Thoracic aorta (tissue), 2 donors: ENCODE results near the gene METTL15. TPM values are rescaled to one million over a fixed set of nuclear protein-coding genes. Genes with fewer than 3 reads are reported as not detected.
"Not testable (repeated sequence)": the region's sequence is repeated elsewhere in the genome, so short reads cannot be mapped to it uniquely, and the experiment has no call there.

ENCODE experiments used
- ATAC-seq: fragments of 150-250 bp; one replicate; pipeline ENCODE4 v1.8.0; 2017; ENCODE audit warnings: low read depth; ENCODE audit not compliant: insufficient number of reproducible peaks, low FRiP score
- DNase-seq: peaks from one replicate; pipeline ENCODE4 v3.0.0-alpha.2; 2020; ENCODE audit warnings: low spot score
- H3K27ac ChIP-seq, 2 donors: fragments of 200-600 bp; sonication (generic); 1 replicate in 1 of 2; 2 replicates in 1 of 2; pipeline ENCODE4 v1.5.1; 2016; ENCODE audit warnings: mild to moderate bottlenecking in 2 of 2, moderate library complexity in 2 of 2
- H3K27me3 ChIP-seq: fragments of 200-600 bp; sonication (generic); replicated peaks from 2 replicates; pipeline ENCODE4 v1.6.0; 2016; ENCODE audit warnings: mild to moderate bottlenecking; ENCODE audit not compliant: insufficient read depth
- H3K36me3 ChIP-seq: fragments of 200-600 bp; sonication (generic); one replicate; pipeline ENCODE4 v1.5.1; 2016
- H3K4me1 ChIP-seq, 2 donors: fragments of 200-600 bp; sonication (generic); 1 replicate in 1 of 2; 2 replicates in 1 of 2; pipeline versions ENCODE4 v1.5.1 to v1.6.0; 2016; ENCODE audit warnings: low read depth in 2 of 2, mild to moderate bottlenecking in 1 of 2; ENCODE audit not compliant: control insufficient read depth in 1 of 2
- H3K4me3 ChIP-seq: fragments of 200-600 bp; sonication (generic); 2 replicates; pipeline ENCODE4 v1.5.1; 2016; ENCODE audit warnings: mild to moderate bottlenecking
- H3K9me3 ChIP-seq: fragments of 200-600 bp; sonication (generic); 2 replicates; pipeline ENCODE4 v1.5.1; 2016
- total RNA-seq, 2 donors: library from RNA; depleted of rRNA; stranded (reverse); fragments of >200 nt; gene quantifications; one replicate each; pipeline versions ENCODE4 v1.1.0 to v1.2.3, GENCODE V29; 2016
- TF ChIP-seq, protein P1 (sequence below): fragments of 200-600 bp; sonication (generic); IDR thresholded peaks from one replicate; pipeline ENCODE4 v1.5.1; 2019; ENCODE audit warnings: antibody characterized with exemption

Gene METTL15
- total RNA-seq, 2 donors from 2014 or later, result 7.6 to 12.1 TPM

DNA sequence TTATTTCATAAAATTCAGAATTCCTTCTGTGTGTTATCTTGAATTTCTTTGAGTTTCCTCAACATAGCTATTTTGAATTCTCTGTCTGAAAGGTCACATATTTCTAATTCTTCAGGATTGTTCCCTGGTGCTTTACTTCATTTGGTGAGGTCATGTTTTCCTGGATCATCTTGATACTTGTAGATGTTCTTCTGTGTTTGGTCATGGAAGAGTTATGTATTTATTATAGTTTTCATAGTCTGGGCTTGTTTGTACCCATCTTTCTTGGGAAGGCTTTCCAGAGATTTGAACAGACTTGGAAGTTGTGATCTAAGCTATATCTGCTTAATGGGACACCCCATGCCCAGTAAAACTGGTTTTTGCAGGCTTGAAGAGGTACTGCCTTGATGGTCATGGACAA, 149.6 kb downstream of the METTL15 start:
- peaks cover 10% of the 10 kb centered on the region for H3K9me3 ChIP-seq
- ATAC-seq, result no peak
- TF ChIP-seq, protein P1, sequence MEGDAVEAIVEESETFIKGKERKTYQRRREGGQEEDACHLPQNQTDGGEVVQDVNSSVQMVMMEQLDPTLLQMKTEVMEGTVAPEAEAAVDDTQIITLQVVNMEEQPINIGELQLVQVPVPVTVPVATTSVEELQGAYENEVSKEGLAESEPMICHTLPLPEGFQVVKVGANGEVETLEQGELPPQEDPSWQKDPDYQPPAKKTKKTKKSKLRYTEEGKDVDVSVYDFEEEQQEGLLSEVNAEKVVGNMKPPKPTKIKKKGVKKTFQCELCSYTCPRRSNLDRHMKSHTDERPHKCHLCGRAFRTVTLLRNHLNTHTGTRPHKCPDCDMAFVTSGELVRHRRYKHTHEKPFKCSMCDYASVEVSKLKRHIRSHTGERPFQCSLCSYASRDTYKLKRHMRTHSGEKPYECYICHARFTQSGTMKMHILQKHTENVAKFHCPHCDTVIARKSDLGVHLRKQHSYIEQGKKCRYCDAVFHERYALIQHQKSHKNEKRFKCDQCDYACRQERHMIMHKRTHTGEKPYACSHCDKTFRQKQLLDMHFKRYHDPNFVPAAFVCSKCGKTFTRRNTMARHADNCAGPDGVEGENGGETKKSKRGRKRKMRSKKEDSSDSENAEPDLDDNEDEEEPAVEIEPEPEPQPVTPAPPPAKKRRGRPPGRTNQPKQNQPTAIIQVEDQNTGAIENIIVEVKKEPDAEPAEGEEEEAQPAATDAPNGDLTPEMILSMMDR, result no peak

GRCh38 chr11:28259177-28259843, 151.1 kb downstream of the METTL15 start:
- no peak overlapping the region for H3K4me3 ChIP-seq
- H3K4me1 ChIP-seq, result no peaks in the 10 kb centered on the region
- no peaks in the 10 kb centered on the region for H3K27me3 ChIP-seq
- peaks cover 10% of the 10 kb centered on the region for H3K9me3 ChIP-seq
- H3K36me3 ChIP-seq, result no peaks in the 10 kb centered on the region
- no peak overlapping the region for H3K27ac ChIP-seq
- DNase-seq, result no peak
- TF ChIP-seq, protein P1, result no peak
- no peak for ATAC-seq

More for the DNA sequence above, 149.6 kb downstream of the METTL15 start:
- Histone ChIP-seq H3K27me3 (no peaks in the 10 kb centered on the region), H3K4me3 (no peak overlapping the region), H3K36me3 (no peaks in the 10 kb centered on the region), H3K4me1 (no peaks in the 10 kb centered on the region), H3K27ac (no peak overlapping the region)
- DNase-seq, result no peak

DNA sequence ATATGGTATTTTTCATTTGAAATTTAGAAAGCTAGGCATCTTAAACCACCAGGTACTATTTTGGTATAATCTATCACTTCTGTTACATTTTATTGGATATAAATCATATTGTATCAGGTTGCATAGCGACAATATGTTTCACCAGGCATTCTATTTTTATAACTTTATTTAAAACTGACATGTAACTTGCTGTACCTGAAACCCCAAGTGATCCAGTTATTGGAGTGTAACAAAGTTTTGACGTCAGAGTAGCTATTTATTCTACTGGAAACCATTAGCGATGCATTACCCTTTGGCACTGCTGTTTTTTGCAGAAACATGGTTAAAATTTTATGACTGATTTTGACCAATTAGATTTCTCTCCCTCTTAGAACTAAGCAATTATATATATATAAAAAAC, 160.7 kb downstream of the METTL15 start:
- no peaks in the 10 kb centered on the region for H3K27me3 ChIP-seq
- ATAC-seq (no peak), DNase-seq (no peak)
- H3K9me3 ChIP-seq, result no peaks in the 10 kb centered on the region
- no peak overlapping the region for H3K27ac ChIP-seq
- H3K4me1 ChIP-seq, result no peaks in the 10 kb centered on the region
- no peak overlapping the region for H3K4me3 ChIP-seq
- TF ChIP-seq, protein P1, result no peak
- no peaks in the 10 kb centered on the region for H3K36me3 ChIP-seq

- Histone ChIP-seq H3K9me3 (no peaks in the 10 kb centered on the region), H3K4me1 (no peaks in the 10 kb centered on the region), H3K27ac (no peak overlapping the region), H3K27me3 (no peaks in the 10 kb centered on the region), H3K4me3 (no peak overlapping the region), H3K36me3 (no peaks in the 10 kb centered on the region)
- ATAC-seq (no peak), DNase-seq (no peak)
- TF ChIP-seq, protein P1, result no peak
Observed at GRCh38 chr11:28269586-28269985, 161.4 kb downstream of the METTL15 start.

DNA sequence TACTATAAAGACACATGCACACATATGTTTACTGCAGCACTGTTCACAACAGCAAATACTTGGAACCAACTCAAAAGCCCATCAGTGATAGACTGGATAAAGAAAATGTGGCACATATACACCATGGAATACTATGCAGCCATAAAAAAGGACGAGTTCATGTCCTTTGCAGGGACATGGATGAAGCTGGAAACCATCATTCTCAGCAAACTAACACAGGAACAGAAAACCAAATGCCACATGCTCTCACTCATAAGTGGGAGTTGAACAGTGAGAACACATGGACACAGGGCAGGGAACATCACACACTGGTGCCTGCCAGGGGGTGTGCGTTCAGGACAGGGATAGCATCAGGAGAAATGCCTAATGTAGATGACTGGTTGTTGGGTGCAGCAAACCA, 164.1 kb downstream of the METTL15 start:
- not testable (repeated sequence) for ATAC-seq, H3K9me3 ChIP-seq, H3K36me3 ChIP-seq, DNase-seq, H3K27me3 ChIP-seq, H3K27ac ChIP-seq, H3K4me1 ChIP-seq, H3K4me3 ChIP-seq

GRCh38 chr11:28274216-28274615, 166.0 kb downstream of the METTL15 start:
- ATAC-seq, result no peak
- Histone ChIP-seq H3K27ac (no peak overlapping the region), H3K4me3 (no peak overlapping the region), H3K4me1 (no peaks in the 10 kb centered on the region), H3K36me3 (no peaks in the 10 kb centered on the region), H3K27me3 (no peaks in the 10 kb centered on the region), H3K9me3 (no peaks in the 10 kb centered on the region)
- TF ChIP-seq, protein P1, result no peak
- DNase-seq, result no peak
